HUES6 (cell line): ENCODE measurements around the gene MIGA1.
"Not testable (repeated sequence)": the region's sequence is repeated elsewhere in the genome, so short reads cannot be mapped to it uniquely, and the experiment has no call there.

Experiments used
- H3K27ac ChIP-seq: 2 replicates; pipeline ENCODE4 v1.7.0; 2013; ENCODE audit warnings: low read depth, mild to moderate bottlenecking, low read length, inconsistent platforms
- H3K27me3 ChIP-seq: 2 replicates; pipeline ENCODE4 v1.6.1; 2013; ENCODE audit warnings: low read length; ENCODE audit not compliant: control insufficient read depth, insufficient read depth
- H3K36me3 ChIP-seq: 2 replicates; pipeline ENCODE4 v1.6.1; 2013; ENCODE audit warnings: low read length; ENCODE audit not compliant: control insufficient read depth, insufficient read depth
- H3K4me1 ChIP-seq: 2 replicates; pipeline ENCODE4 v1.6.1; 2013; ENCODE audit warnings: low read length; ENCODE audit not compliant: control insufficient read depth, insufficient read depth
- H3K4me3 ChIP-seq: 2 replicates; pipeline ENCODE4 v1.5.1; 2013; ENCODE audit warnings: low read depth, low read length
- H3K9ac ChIP-seq: one replicate; pipeline ENCODE4 v1.6.1; 2013; ENCODE audit warnings: mild to moderate bottlenecking, low read length
- H3K9me3 ChIP-seq: 2 replicates; pipeline ENCODE4 v1.6.1; 2013; ENCODE audit warnings: low read depth, low read length; ENCODE audit not compliant: control insufficient read depth, insufficient read depth

MIGA1 gene

GRCh38 chr1:77802026-77802425 lies 22.6 kb downstream of the MIGA1 start:
- H3K27me3 ChIP-seq = no peaks in the 10 kb centered on the region
- no peak overlapping the region for H3K4me3 ChIP-seq
- no peaks in the 10 kb centered on the region; the same call in 1 of the 2 replicates for H3K36me3 ChIP-seq
- no peaks in the 10 kb centered on the region for H3K4me1 ChIP-seq
- no peak overlapping the region for H3K27ac ChIP-seq
- no peak overlapping the region for H3K9ac ChIP-seq
- no peaks in the 10 kb centered on the region for H3K9me3 ChIP-seq

GRCh38 chr1:77803371-77803770 lies 23.9 kb downstream of the MIGA1 start:
- Histone ChIP-seq H3K4me1 (no peaks in the 10 kb centered on the region), H3K9ac (no peak overlapping the region), H3K4me3 (no peak overlapping the region), H3K27me3 (no peaks in the 10 kb centered on the region), H3K36me3 (peaks cover 9% of the 10 kb centered on the region), H3K9me3 (no peaks in the 10 kb centered on the region), H3K27ac (no peak overlapping the region)

- peaks cover 29% of the 10 kb centered on the region for H3K36me3 ChIP-seq
- not testable (repeated sequence) for H3K4me3 ChIP-seq
Observed at GRCh38 chr1:77809787-77810462, 30.5 kb downstream of the MIGA1 start.

GRCh38 chr1:77811589-77811988 lies 32.1 kb downstream of the MIGA1 start:
- H3K9ac ChIP-seq, H3K4me1 ChIP-seq, H3K9me3 ChIP-seq, H3K27me3 ChIP-seq, H3K4me3 ChIP-seq, H3K27ac ChIP-seq: not testable (repeated sequence)
- peaks cover 34% of the 10 kb centered on the region for H3K36me3 ChIP-seq

More at GRCh38 chr1:77809787-77810462, 30.5 kb downstream of the MIGA1 start:
- H3K9me3 ChIP-seq, H3K27ac ChIP-seq, H3K4me1 ChIP-seq, H3K9ac ChIP-seq, H3K27me3 ChIP-seq: not testable (repeated sequence)

GRCh38 chr1:77817368-77818209 lies 38.1 kb downstream of the MIGA1 start:
- H3K27ac ChIP-seq = 0 out of 2 replicates have a peak overlapping the region, but pooled peaks have one; percentile 41
- H3K36me3 ChIP-seq = peaks cover 32% of the 10 kb centered on the region
- H3K27me3 ChIP-seq = no peaks in the 10 kb centered on the region
- no peak overlapping the region for H3K4me3 ChIP-seq
- H3K4me1 ChIP-seq = no peaks in the 10 kb centered on the region
- no peaks in the 10 kb centered on the region for H3K9me3 ChIP-seq
- no peak overlapping the region for H3K9ac ChIP-seq

- Histone ChIP-seq H3K4me1 (no peaks in the 10 kb centered on the region), H3K27me3 (no peaks in the 10 kb centered on the region), H3K9ac (no peak overlapping the region), H3K36me3 (peaks cover 16% of the 10 kb centered on the region), H3K4me3 (no peak overlapping the region), H3K27ac (no peak overlapping the region), H3K9me3 (no peaks in the 10 kb centered on the region)
Observed at GRCh38 chr1:77820121-77820520, 40.7 kb downstream of the MIGA1 start.

GRCh38 chr1:77824079-77824478 lies 44.6 kb downstream of the MIGA1 start:
- Histone ChIP-seq H3K9ac (no peak overlapping the region), H3K27ac (peak overlapping the region; percentile 6; the same call in 1 of the 2 replicates), H3K27me3 (no peaks in the 10 kb centered on the region), H3K9me3 (no peaks in the 10 kb centered on the region), H3K4me1 (no peaks in the 10 kb centered on the region), H3K4me3 (no peak overlapping the region), H3K36me3 (peaks cover 2% of the 10 kb centered on the region)

- no peak overlapping the region for H3K27ac ChIP-seq
- no peaks in the 10 kb centered on the region for H3K4me1 ChIP-seq
- no peaks in the 10 kb centered on the region for H3K9me3 ChIP-seq
- no peak overlapping the region for H3K4me3 ChIP-seq
- no peaks in the 10 kb centered on the region for H3K27me3 ChIP-seq
- H3K9ac ChIP-seq = no peak overlapping the region
- H3K36me3 ChIP-seq = peaks cover 2% of the 10 kb centered on the region
Observed at GRCh38 chr1:77824694-77825093, 45.2 kb downstream of the MIGA1 start.

- Histone ChIP-seq H3K9me3 (no peaks in the 10 kb centered on the region), H3K4me3 (no peak overlapping the region), H3K9ac (no peak overlapping the region), H3K36me3 (peaks cover 2% of the 10 kb centered on the region), H3K27ac (no peak overlapping the region), H3K4me1 (no peaks in the 10 kb centered on the region), H3K27me3 (no peaks in the 10 kb centered on the region)
Observed at GRCh38 chr1:77825131-77825709, 45.8 kb downstream of the MIGA1 start.

GRCh38 chr1:77826851-77827250 lies 47.4 kb downstream of the MIGA1 start:
- H3K9me3 ChIP-seq, H3K9ac ChIP-seq, H3K4me3 ChIP-seq, H3K4me1 ChIP-seq, H3K27me3 ChIP-seq, H3K36me3 ChIP-seq, H3K27ac ChIP-seq: not testable (repeated sequence)

- Histone ChIP-seq H3K9ac (no peak overlapping the region), H3K27me3 (no peaks in the 10 kb centered on the region), H3K36me3 (peaks cover 2% of the 10 kb centered on the region; the same call in 1 of the 2 replicates), H3K9me3 (no peaks in the 10 kb centered on the region), H3K4me1 (no peaks in the 10 kb centered on the region), H3K27ac (no peak overlapping the region), H3K4me3 (no peak overlapping the region)
Observed at GRCh38 chr1:77828098-77828497, 48.6 kb downstream of the MIGA1 start.
